GM12878 (cell line): ENCODE measurements around the gene EEF2K. TPM values are rescaled to one million over a fixed set of nuclear protein-coding genes. Genes with fewer than 3 reads are reported as not detected.

Source experiments
- ATAC-seq: fragments of 200-7000 bp; cut with Tn5 transposase; 3 replicates; pipeline ENCODE4 v1.9.1; 2020; ENCODE audit warnings: mild to moderate bottlenecking, moderate library complexity
- BruUV-seq: library from RNA; stranded (reverse); fragments of 400-500 nt; replicated peaks from 2 replicates; lab custom pipeline; 2021; lab: Mats Ljungman, UMichigan
- CTCF ChIA-PET: fragments of 300-600 bp; sonication (Branson Sonifier 250); formaldehyde crosslinking; extraction: SDS; loops from one replicate; lab custom pipeline; 2021; ENCODE audit warnings: inconsistent platforms; lab: Yijun Ruan, JAX
- POLR2A ChIA-PET: fragments of 350-600 bp; formaldehyde crosslinking; extraction: SDS; loops from one replicate; lab custom pipeline; 2021; ENCODE audit warnings: inconsistent platforms; lab: Charles Lee
- RAD21 ChIA-PET: fragments of 300-600 bp; sonication (Branson Sonifier 250); formaldehyde crosslinking; loops from one replicate; lab custom pipeline; 2023; ENCODE audit warnings: antibody characterized with exemption; ENCODE audit not compliant: unreplicated experiment; lab: Charles Lee
- SMC1A ChIA-PET: fragments of 300-600 bp; sonication (Branson Sonifier 250); formaldehyde crosslinking; loops from one replicate; lab custom pipeline; 2023; ENCODE audit not compliant: unreplicated experiment, uncharacterized antibody; lab: Charles Lee
- DNase-seq: peaks from one replicate; pipeline ENCODE4 v3.0.0-alpha.2; 2011; ENCODE audit warnings: low read depth, low spot score
- FAIRE-seq: peaks from 3 replicates; lab custom pipeline; 2011; peaks lifted over from hg19 to GRCh38; lab: Jason Lieb, UNC
- H2AFZ ChIP-seq: 2 replicates; pipeline ENCODE4 v1.6.0; 2011; ENCODE audit warnings: low read depth, low read length, control low read depth; ENCODE audit not compliant: control insufficient read depth
- H3K27ac ChIP-seq: 2 replicates; pipeline ENCODE4 v1.5.1; 2011; ENCODE audit warnings: control low read depth; ENCODE audit not compliant: control insufficient read depth, insufficient read depth
- H3K27me3 ChIP-seq, 2 experiments: replicated peaks in 1 of 2; 2 replicates each; pipeline versions ENCODE4 v1.6.0 to v1.6.1; 2011; ENCODE audit warnings: low read length in 1 of 2; ENCODE audit not compliant: control insufficient read depth in 2 of 2, insufficient read depth in 2 of 2
- H3K36me3 ChIP-seq, 2 experiments: 2 replicates each; pipeline ENCODE4 v1.5.1; 2011; ENCODE audit warnings: low read length in 1 of 2; ENCODE audit not compliant: control insufficient read depth in 2 of 2, insufficient read depth in 2 of 2
- H3K4me1 ChIP-seq: 2 replicates; pipeline ENCODE4 v1.6.1; 2011; ENCODE audit warnings: mild to moderate bottlenecking, low read length, moderate library complexity, mixed read lengths; ENCODE audit not compliant: control insufficient read depth, insufficient read depth
- H3K4me2 ChIP-seq: 2 replicates; pipeline ENCODE4 v1.6.0; 2011; ENCODE audit warnings: control low read depth; ENCODE audit not compliant: control insufficient read depth, insufficient read depth
- H3K4me3 ChIP-seq: fragments of 200-600 bp; sonication (generic); 2 replicates; pipeline ENCODE4 v1.5.1; 2016
- H3K79me2 ChIP-seq: 2 replicates; pipeline ENCODE4 v1.6.0; 2011; ENCODE audit warnings: low read length; ENCODE audit not compliant: control insufficient read depth, insufficient read depth
- H3K9ac ChIP-seq: 2 replicates; pipeline ENCODE4 v1.8.0; 2011; ENCODE audit warnings: low read length, control low read depth, mixed read lengths; ENCODE audit not compliant: control insufficient read depth, insufficient read depth
- H3K9me3 ChIP-seq: replicated peaks from 3 replicates; pipeline ENCODE4 v1.5.1; 2011; ENCODE audit warnings: mild to moderate bottlenecking, low read length; ENCODE audit not compliant: control insufficient read depth, insufficient read depth
- H4K20me1 ChIP-seq: 2 replicates; pipeline ENCODE4 v1.6.0; 2011; ENCODE audit not compliant: control insufficient read depth, insufficient read depth
- ASH2L ChIP-seq: fragments of 300-600, 200-600 bp; sonication (generic); IDR thresholded peaks from 2 replicates; pipeline ENCODE4 v1.6.1; 2017; ENCODE audit warnings: low read depth, mild to moderate bottlenecking, borderline replicate concordance
- E2F4 ChIP-seq: IDR thresholded peaks from 2 replicates; pipeline ENCODE4 v1.6.1; 2012; ENCODE audit warnings: low read depth, low read length, improper control_type of control experiment
- ETV6 ChIP-seq, 2 experiments: fragments of 450-650 bp in 1 of 2; IDR thresholded peaks in 1 of 2; conservative IDR thresholded peaks in 1 of 2; 2 replicates each; pipeline ENCODE4 v1.6.1; 2014; ENCODE audit warnings: antibody characterized with exemption in 1 of 2, borderline replicate concordance in 1 of 2, low read depth in 1 of 2, mild to moderate bottlenecking in 1 of 2, moderate library complexity in 1 of 2
- IRF4 ChIP-seq: IDR thresholded peaks from 2 replicates; pipeline ENCODE4 v1.6.1; 2011; ENCODE audit warnings: low read depth, low read length
- JUND ChIP-seq: IDR thresholded peaks from 2 replicates; pipeline ENCODE4 v1.6.1; 2012; ENCODE audit warnings: low read depth, mild to moderate bottlenecking, low read length, improper control_type of control experiment, moderate library complexity
- NRF1 ChIP-seq: conservative IDR thresholded peaks from 2 replicates; pipeline ENCODE4 v1.6.1; 2011; ENCODE audit warnings: mild to moderate bottlenecking, low read depth, low read length, improper control_type of control experiment
- RAD21 ChIP-seq: IDR thresholded peaks from 2 replicates; pipeline ENCODE4 v1.6.1; 2011; ENCODE audit warnings: mild to moderate bottlenecking, low read depth, low read length, moderate library complexity; ENCODE audit not compliant: insufficient read depth
- RB1 ChIP-seq: fragments of 450-650 bp; formaldehyde crosslinking; IDR thresholded peaks from 2 replicates; pipeline ENCODE4 v1.6.1; 2017; ENCODE audit warnings: mild to moderate bottlenecking, borderline replicate concordance
- RBBP5 ChIP-seq: fragments of 200-600 bp; sonication (generic); conservative IDR thresholded peaks from 2 replicates; pipeline ENCODE4 v1.6.1; 2016
- SKIL ChIP-seq: fragments of 450-650 bp; IDR thresholded peaks from 2 replicates; pipeline ENCODE4 v1.6.1; 2017; ENCODE audit warnings: mild to moderate bottlenecking, low read depth, inconsistent platforms; ENCODE audit not compliant: poor library complexity, severe bottlenecking
- STAT1 ChIP-seq: fragments of 450-650 bp; conservative IDR thresholded peaks from 2 replicates; pipeline ENCODE4 v1.6.1; 2014; ENCODE audit warnings: antibody characterized with exemption, mild to moderate bottlenecking
- TAF1 ChIP-seq: IDR thresholded peaks from 2 replicates; pipeline ENCODE4 v1.6.1; 2011; ENCODE audit warnings: mild to moderate bottlenecking, low read depth, low read length, borderline replicate concordance
- ZNF687 ChIP-seq: fragments of 450-650 bp; IDR thresholded peaks from 2 replicates; pipeline ENCODE4 v1.6.1; 2017; ENCODE audit warnings: mild to moderate bottlenecking, moderate library complexity
- ZZZ3 ChIP-seq: IDR thresholded peaks from 2 replicates; pipeline ENCODE4 v1.6.1; 2011; ENCODE audit warnings: low read depth; ENCODE audit not compliant: control insufficient read depth, insufficient read length
- WGBS: methylation state at CpG from one replicate; pipeline ENCODE4 v1.1.6; 2016; ENCODE audit warnings: low lambda C conversion rate; ENCODE audit not compliant: insufficient replicate concordance, insufficient coverage; ENCODE audit errors: missing lambda C conversion rate; 5-methylcytosine and 5-hydroxymethylcytosine counted together
- in situ Hi-C: fragments of 300-500 bp; cut with MboI; formaldehyde crosslinking; loops from 9 replicates; pipeline ENCODE4 v1.14.3; 2018; ENCODE audit warnings: mixed read lengths
- intact Hi-C: fragments of 100-400 bp; cut with micrococcal nuclease; formaldehyde crosslinking; loops from one replicate; pipeline ENCODE4 v1.14.2; 2022; ENCODE audit not compliant: unreplicated experiment
- polyA plus RNA-seq, 11 experiments: library from polyadenylated mRNA; depleted of rRNA in 4 of 11; unstranded in 6 of 11; stranded (reverse) in 5 of 11; fragments of >200 nt; fragmentation: Nextera tagmentation in 4 of 11; fragmentation: Illumina TruSeq in 1 of 11; extraction: Ambion mirVana in 4 of 11; extraction: Trizol in 1 of 11; gene quantifications; 1 replicate in 1 of 11; 2 replicates in 10 of 11; pipeline versions ENCODE4 v1.2.1 to v1.2.3, GENCODE V29; 2011 to 2016; ENCODE audit warnings: inconsistent platforms in 2 of 11, missing spikeins in 2 of 11, low read depth in 1 of 11
- total RNA-seq, 4 experiments: library from RNA; depleted of rRNA in 3 of 4; stranded (reverse); fragments of >200 nt in 3 of 4; fragmentation: Illumina TruSeq in 1 of 4; extraction: Trizol in 1 of 4; gene quantifications; 2 replicates each; pipeline versions ENCODE4 v1.2.1 to v1.2.3, GENCODE V29; 2013 to 2021

EEF2K gene
- total and polyA plus RNA-seq, 10 of the 15 experiments (the other 5 are each of a cell fraction or from before 2014, with no cell fraction given) = 2.0 to 29.6 (median 12.2) TPM

- RAD21 ChIA-PET = no interaction called here
- Histone ChIP-seq H3K27ac (no peak overlapping the region), H3K79me2 (no peaks in the 10 kb centered on the region), H3K4me3 (no peak overlapping the region), H3K4me2 (no peak overlapping the region), H3K9me3 (no peaks in the 10 kb centered on the region), H3K36me3 (peaks cover 7 to 29% of the 10 kb centered on the region in 2 experiments), H3K27me3 (no peaks in the 10 kb centered on the region), H4K20me1 (no peaks in the 10 kb centered on the region), H3K4me1 (no peaks in the 10 kb centered on the region), H3K9ac (no peak overlapping the region), H2AFZ (no peak overlapping the region)
- in situ Hi-C loops = no loop called here
- FAIRE-seq = no peak
- SMC1A ChIA-PET = interaction anchor here (0.5 kb wide), 1 partner anchor 316 kb away, joined by 3 read pairs; no protein-coding TSS in a partner anchor
- no peak for TF ChIP-seq ETV6 (conservative IDR thresholded peaks at IDR 0.05 in 1 of 2, IDR thresholded peaks at IDR 0.05 in 1 of 2; ENCODE audit: borderline replicate concordance in 1 of 2, low read depth in 1 of 2)
- TF ChIP-seq IRF4 = no peak
- no peak for TF ChIP-seq JUND
- no peak for TF ChIP-seq RBBP5
- TF ChIP-seq TAF1 = no peak
- TF ChIP-seq ASH2L = no peak
- no peak for TF ChIP-seq NRF1
- TF ChIP-seq ZZZ3 = no peak
- no peak for TF ChIP-seq RB1
- no peak for TF ChIP-seq RAD21
- TF ChIP-seq SKIL = no peak
- TF ChIP-seq STAT1 = no peak
- TF ChIP-seq E2F4 = no peak
- TF ChIP-seq ZNF687 = no peak
- intact Hi-C loops = no loop called here
- DNase-seq = no peak
- BruUV-seq = TSS peak; percentile 42
- no peak for ATAC-seq
- WGBS = 77% methylated on average over 6 of the region's 6 CpGs
- CTCF ChIA-PET = interaction anchor here (1.0 kb wide), 1 partner anchor 13 kb away, joined by 4 read pairs; no protein-coding TSS in a partner anchor
- POLR2A ChIA-PET = interaction anchor here (0.5 kb wide), 2 partner anchors 9 to 137 kb away, joined by 3 read pairs; no protein-coding TSS in a partner anchor
These were observed 79.0 kb downstream of the EEF2K start for GRCh38 chr16:22285080-22285479.
